ENCODE measurements around the gene MS4A6E.
"Not testable (repeated sequence)": the region's sequence is repeated elsewhere in the genome, so short reads cannot be mapped to it uniquely, and the experiment has no call there.

The MS4A6E gene

DNA sequence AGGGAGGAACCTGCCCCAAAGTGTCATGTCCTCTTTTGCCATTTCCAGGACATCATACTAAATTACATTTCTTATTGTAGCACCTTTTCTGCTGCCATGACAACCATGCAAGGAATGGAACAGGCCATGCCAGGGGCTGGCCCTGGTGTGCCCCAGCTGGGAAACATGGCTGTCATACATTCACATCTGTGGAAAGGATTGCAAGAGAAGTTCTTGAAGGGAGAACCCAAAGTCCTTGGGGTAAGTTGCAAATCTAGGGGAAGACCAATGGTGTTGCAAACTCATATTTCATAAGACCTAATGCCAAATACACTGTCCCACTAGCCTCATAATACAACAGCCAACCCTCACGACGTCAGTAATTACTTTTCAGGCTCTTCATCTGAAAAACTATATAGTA lies 34.9 kb upstream of the MS4A6E start:
- H3K4me3 ChIP-seq (ENCODE audit: low read depth, low read length), result no peak overlapping the region
- in situ Hi-C loops (cut with HindIII; ENCODE audit: low sequenced_read_pairs), result no loop called here
- DNase-seq (ENCODE audit: low read depth, low spot score), result no peak
- TF ChIP-seq, protein P1, sequence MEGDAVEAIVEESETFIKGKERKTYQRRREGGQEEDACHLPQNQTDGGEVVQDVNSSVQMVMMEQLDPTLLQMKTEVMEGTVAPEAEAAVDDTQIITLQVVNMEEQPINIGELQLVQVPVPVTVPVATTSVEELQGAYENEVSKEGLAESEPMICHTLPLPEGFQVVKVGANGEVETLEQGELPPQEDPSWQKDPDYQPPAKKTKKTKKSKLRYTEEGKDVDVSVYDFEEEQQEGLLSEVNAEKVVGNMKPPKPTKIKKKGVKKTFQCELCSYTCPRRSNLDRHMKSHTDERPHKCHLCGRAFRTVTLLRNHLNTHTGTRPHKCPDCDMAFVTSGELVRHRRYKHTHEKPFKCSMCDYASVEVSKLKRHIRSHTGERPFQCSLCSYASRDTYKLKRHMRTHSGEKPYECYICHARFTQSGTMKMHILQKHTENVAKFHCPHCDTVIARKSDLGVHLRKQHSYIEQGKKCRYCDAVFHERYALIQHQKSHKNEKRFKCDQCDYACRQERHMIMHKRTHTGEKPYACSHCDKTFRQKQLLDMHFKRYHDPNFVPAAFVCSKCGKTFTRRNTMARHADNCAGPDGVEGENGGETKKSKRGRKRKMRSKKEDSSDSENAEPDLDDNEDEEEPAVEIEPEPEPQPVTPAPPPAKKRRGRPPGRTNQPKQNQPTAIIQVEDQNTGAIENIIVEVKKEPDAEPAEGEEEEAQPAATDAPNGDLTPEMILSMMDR (IDR thresholded peaks at IDR 0.05; ENCODE audit: low read depth, low read length), result no peak

DNA sequence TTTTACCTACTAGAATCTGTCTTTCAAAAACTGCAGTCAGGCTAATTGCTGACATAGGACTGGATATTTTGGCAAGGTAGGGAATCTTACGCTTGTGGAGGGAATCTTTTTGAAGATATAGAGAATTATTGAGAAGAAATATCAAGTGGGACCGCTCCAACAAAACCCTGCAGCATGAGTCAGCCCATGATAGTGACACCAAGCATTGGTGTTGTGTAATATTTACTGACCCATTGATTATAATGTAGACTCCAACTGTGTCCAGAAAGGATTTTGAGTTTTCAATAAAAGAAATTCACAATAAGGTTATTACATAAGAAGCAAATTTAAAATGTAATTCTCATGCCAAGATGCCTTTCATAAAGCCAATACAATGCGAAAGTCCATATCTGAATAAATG lies 25.9 kb upstream of the MS4A6E start:
- in situ Hi-C loops (cut with HindIII; ENCODE audit: low sequenced_read_pairs), result no loop called here
- no peak for DNase-seq (ENCODE audit: low read depth, low spot score)
- H3K4me3 ChIP-seq (ENCODE audit: low read depth, low read length), result no peak overlapping the region
- TF ChIP-seq, protein P1 (IDR thresholded peaks at IDR 0.05; ENCODE audit: low read depth, low read length), result no peak

DNA sequence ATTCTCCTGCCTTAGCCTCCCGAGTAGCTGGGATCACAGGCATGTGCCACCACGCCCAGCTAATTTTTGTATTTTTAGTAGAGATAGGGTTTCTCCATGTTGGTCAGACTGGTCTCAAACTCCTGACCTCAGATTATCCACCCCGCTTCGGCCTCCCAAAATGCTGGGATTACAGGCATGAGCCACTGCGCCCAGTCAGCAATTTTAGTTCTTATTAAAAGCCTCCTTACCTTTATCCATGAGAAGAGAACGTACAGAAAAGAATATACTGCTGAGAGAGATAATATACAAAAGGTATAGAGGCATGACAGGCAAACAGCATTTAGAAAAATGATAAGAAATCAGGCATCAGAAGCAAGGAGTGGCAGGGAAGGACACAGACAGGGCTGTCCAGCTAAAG lies 25.2 kb upstream of the MS4A6E start:
- H3K4me3 ChIP-seq (ENCODE audit: low read depth, low read length); in situ Hi-C loops (cut with HindIII; ENCODE audit: low sequenced_read_pairs); DNase-seq (ENCODE audit: low read depth, low spot score): not testable (repeated sequence)

DNA sequence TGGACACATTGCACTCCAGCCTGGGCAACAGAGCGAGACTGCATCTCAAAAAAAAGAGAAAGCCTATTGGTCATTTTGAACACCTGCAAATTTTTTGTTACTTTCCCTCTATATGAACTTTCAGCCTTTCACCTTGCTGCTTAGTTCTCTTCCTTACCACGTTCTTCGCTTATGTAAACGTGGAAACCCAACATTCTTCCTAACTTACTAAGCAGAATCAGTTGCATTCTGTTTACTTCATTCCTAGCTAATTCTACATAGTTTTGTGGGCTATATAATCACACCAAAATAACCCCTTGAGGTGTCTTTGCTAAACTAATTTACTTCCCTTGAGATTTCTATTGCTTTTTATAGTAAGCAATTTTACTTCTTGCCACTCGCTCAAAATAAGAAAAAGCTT lies 23.4 kb upstream of the MS4A6E start:
- TF ChIP-seq, protein P1 (IDR thresholded peaks at IDR 0.05; ENCODE audit: low read depth, low read length), result no peak

DNA sequence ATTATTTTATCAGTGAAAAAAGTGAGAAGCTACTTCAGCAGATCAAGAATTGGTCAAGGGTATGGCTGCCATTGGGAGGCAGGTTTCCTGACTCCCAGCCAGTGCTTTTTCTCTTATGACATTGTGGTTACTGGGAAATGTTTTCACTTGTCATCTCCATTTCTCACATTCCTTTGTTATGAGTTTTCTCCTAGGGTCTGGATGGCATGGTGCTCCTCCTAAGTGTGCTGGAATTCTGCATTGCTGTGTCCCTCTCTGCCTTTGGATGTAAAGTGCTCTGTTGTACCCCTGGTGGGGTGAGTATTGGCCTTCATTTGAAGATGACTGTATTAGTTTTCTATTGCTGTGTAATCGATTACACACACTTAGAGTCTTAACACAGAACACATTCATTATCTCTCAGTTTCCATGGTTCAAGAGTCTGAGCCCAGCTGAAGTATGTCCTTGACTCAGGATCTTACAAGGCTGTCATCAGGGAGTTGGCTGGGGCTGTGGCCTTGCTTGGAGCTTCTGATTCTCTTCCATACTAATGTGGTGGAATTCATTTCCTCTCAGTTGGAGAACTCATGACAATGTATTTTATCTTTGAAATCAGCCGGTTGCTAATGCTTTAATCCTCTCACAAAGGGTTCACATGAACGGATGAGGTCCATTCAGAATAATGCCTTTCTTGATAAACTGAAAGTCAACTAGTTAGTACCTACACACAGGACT lies 21.0 kb upstream of the MS4A6E start:
- in situ Hi-C loops (cut with HindIII; ENCODE audit: low sequenced_read_pairs), result no loop called here
- H3K4me3 ChIP-seq (ENCODE audit: low read depth, low read length), result no peak overlapping the region
- TF ChIP-seq, protein P1 (IDR thresholded peaks at IDR 0.05; ENCODE audit: low read depth, low read length), result no peak
- DNase-seq (ENCODE audit: low read depth, low spot score), result peak; percentile 3

More for the DNA sequence above, 23.4 kb upstream of the MS4A6E start:
- no peak for DNase-seq (ENCODE audit: low read depth, low spot score)
- H3K4me3 ChIP-seq (ENCODE audit: low read depth, low read length), result no peak overlapping the region
- in situ Hi-C loops (cut with HindIII; ENCODE audit: low sequenced_read_pairs), result no loop called here

DNA sequence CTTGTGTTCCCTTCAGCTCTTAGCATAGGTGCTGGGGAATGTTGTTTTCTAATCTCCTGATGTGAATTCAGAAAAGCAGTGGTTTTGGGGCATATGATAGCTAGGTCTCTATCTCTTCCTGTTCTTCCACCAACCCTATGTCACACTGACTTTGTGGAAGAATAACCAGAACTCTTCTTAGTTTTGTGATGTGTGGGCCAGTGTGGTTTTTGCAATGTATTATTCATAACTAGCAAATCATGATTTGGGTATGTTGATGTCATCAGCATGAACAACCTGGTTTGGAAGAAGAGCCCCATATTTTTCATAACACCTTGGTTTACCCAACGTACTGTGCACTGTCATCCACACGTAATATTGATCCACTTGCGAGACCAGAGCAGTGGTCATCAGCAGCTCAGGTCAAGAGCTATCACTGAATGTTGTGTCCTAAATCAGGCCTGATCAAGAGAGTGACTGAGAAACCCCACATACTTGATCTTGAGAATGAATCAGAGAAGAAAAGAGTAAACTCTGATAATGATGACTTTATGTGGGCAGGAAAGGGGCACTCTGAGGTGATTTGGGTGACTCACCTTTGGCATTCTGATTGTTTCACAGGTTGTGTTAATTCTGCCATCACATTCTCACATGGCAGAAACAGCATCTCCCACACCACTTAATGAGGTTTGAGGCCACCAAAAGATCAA lies 19.4 kb upstream of the MS4A6E start:
- H3K4me3 ChIP-seq (ENCODE audit: low read depth, low read length), result no peak overlapping the region
- TF ChIP-seq, protein P1 (IDR thresholded peaks at IDR 0.05; ENCODE audit: low read depth, low read length), result no peak
- in situ Hi-C loops (cut with HindIII; ENCODE audit: low sequenced_read_pairs), result no loop called here
- DNase-seq (ENCODE audit: low read depth, low spot score), result no peak

DNA sequence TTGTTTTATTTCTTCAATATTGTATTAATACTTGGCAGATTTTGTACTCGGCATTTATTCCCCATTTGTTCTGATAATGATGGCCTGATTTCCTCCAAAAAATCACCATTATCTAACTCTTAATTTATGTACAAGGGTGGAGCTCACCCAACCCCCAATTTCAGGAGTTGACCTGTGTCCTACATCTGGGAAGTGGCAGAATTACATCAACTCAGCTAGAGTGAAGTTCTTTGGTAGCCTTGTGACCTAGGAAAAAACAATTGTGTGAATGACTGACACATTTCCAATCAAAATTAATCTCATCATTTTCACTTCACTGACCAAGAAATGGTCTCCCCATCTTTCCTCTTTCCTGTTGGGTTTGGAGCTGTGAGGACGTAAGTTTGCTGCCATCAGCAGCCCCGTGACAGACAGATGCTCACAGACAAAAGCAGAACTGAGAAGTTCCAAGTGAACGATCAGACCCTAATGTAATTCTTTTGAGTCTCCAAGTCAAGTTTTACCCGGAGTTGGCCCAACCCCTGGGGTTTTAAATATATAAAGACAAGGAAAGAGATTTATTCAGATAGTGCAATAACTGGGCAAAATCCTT lies 16.6 kb upstream of the MS4A6E start:
- in situ Hi-C loops (cut with HindIII; ENCODE audit: low sequenced_read_pairs), result no loop called here
- no peak for DNase-seq (ENCODE audit: low read depth, low spot score)
- TF ChIP-seq, protein P1 (IDR thresholded peaks at IDR 0.05; ENCODE audit: low read depth, low read length), result no peak
- H3K4me3 ChIP-seq (ENCODE audit: low read depth, low read length), result no peak overlapping the region
